GM12878 (cell line): Measurements from ENCODE around the gene CCDC57. TPM values are rescaled to one million over a fixed set of nuclear protein-coding genes. Genes with fewer than 3 reads are reported as not detected.

Source experiments
- ATAC-seq: fragments of 200-7000 bp; cut with Tn5 transposase; 3 replicates; pipeline ENCODE4 v1.9.1; 2020; ENCODE audit warnings: mild to moderate bottlenecking, moderate library complexity
- BruUV-seq: library from RNA; stranded (reverse); fragments of 400-500 nt; replicated peaks from 2 replicates; lab custom pipeline; 2021; lab: Mats Ljungman, UMichigan
- CTCF ChIA-PET: fragments of 300-600 bp; sonication (Branson Sonifier 250); formaldehyde crosslinking; extraction: SDS; loops from one replicate; lab custom pipeline; 2021; ENCODE audit warnings: inconsistent platforms; lab: Yijun Ruan, JAX
- POLR2A ChIA-PET: fragments of 350-600 bp; formaldehyde crosslinking; extraction: SDS; loops from one replicate; lab custom pipeline; 2021; ENCODE audit warnings: inconsistent platforms; lab: Charles Lee
- RAD21 ChIA-PET: fragments of 300-600 bp; sonication (Branson Sonifier 250); formaldehyde crosslinking; loops from one replicate; lab custom pipeline; 2023; ENCODE audit warnings: antibody characterized with exemption; ENCODE audit not compliant: unreplicated experiment; lab: Charles Lee
- SMC1A ChIA-PET: fragments of 300-600 bp; sonication (Branson Sonifier 250); formaldehyde crosslinking; loops from one replicate; lab custom pipeline; 2023; ENCODE audit not compliant: unreplicated experiment, uncharacterized antibody; lab: Charles Lee
- DNase-seq: peaks from one replicate; pipeline ENCODE4 v3.0.0-alpha.2; 2011; ENCODE audit warnings: low read depth, low spot score
- FAIRE-seq: peaks from 3 replicates; lab custom pipeline; 2011; peaks lifted over from hg19 to GRCh38; lab: Jason Lieb, UNC
- H2AFZ ChIP-seq: 2 replicates; pipeline ENCODE4 v1.6.0; 2011; ENCODE audit warnings: low read depth, low read length, control low read depth; ENCODE audit not compliant: control insufficient read depth
- H3K27ac ChIP-seq: 2 replicates; pipeline ENCODE4 v1.5.1; 2011; ENCODE audit warnings: control low read depth; ENCODE audit not compliant: control insufficient read depth, insufficient read depth
- H3K27me3 ChIP-seq, 2 experiments: replicated peaks in 1 of 2; 2 replicates each; pipeline versions ENCODE4 v1.6.0 to v1.6.1; 2011; ENCODE audit warnings: low read length in 1 of 2; ENCODE audit not compliant: control insufficient read depth in 2 of 2, insufficient read depth in 2 of 2
- H3K36me3 ChIP-seq, 2 experiments: 2 replicates each; pipeline ENCODE4 v1.5.1; 2011; ENCODE audit warnings: low read length in 1 of 2; ENCODE audit not compliant: control insufficient read depth in 2 of 2, insufficient read depth in 2 of 2
- H3K4me1 ChIP-seq: 2 replicates; pipeline ENCODE4 v1.6.1; 2011; ENCODE audit warnings: mild to moderate bottlenecking, low read length, moderate library complexity, mixed read lengths; ENCODE audit not compliant: control insufficient read depth, insufficient read depth
- H3K4me2 ChIP-seq: 2 replicates; pipeline ENCODE4 v1.6.0; 2011; ENCODE audit warnings: control low read depth; ENCODE audit not compliant: control insufficient read depth, insufficient read depth
- H3K4me3 ChIP-seq: fragments of 200-600 bp; sonication (generic); 2 replicates; pipeline ENCODE4 v1.5.1; 2016
- H3K79me2 ChIP-seq: 2 replicates; pipeline ENCODE4 v1.6.0; 2011; ENCODE audit warnings: low read length; ENCODE audit not compliant: control insufficient read depth, insufficient read depth
- H3K9ac ChIP-seq: 2 replicates; pipeline ENCODE4 v1.8.0; 2011; ENCODE audit warnings: low read length, control low read depth, mixed read lengths; ENCODE audit not compliant: control insufficient read depth, insufficient read depth
- H3K9me3 ChIP-seq: replicated peaks from 3 replicates; pipeline ENCODE4 v1.5.1; 2011; ENCODE audit warnings: mild to moderate bottlenecking, low read length; ENCODE audit not compliant: control insufficient read depth, insufficient read depth
- H4K20me1 ChIP-seq: 2 replicates; pipeline ENCODE4 v1.6.0; 2011; ENCODE audit not compliant: control insufficient read depth, insufficient read depth
- BHLHE40 ChIP-seq, 2 experiments: fragments of 450-650 bp in 1 of 2; IDR thresholded peaks; 2 replicates each; pipeline ENCODE4 v1.6.1; 2011 to 2017; ENCODE audit warnings: low read depth in 2 of 2, borderline replicate concordance in 1 of 2, improper control_type of control experiment in 1 of 2, low read length in 1 of 2, mild to moderate bottlenecking in 1 of 2
- CEBPB ChIP-seq, 2 experiments: fragments of 150-350 bp in 1 of 2; IDR thresholded peaks; 2 replicates each; pipeline ENCODE4 v1.6.1; 2012 to 2014; ENCODE audit warnings: low read depth in 2 of 2, low read length in 2 of 2, borderline replicate concordance in 1 of 2, inconsistent platforms in 1 of 2
- CREB1 ChIP-seq: IDR thresholded peaks from 2 replicates; pipeline ENCODE4 v1.6.1; 2012; ENCODE audit warnings: low read depth, mild to moderate bottlenecking, inconsistent platforms
- HCFC1 ChIP-seq: fragments of 150-350 bp; IDR thresholded peaks from 2 replicates; pipeline ENCODE4 v1.6.1; 2014; ENCODE audit warnings: low read length
- NBN ChIP-seq: fragments of 450-650 bp; IDR thresholded peaks from 2 replicates; pipeline ENCODE4 v1.6.1; 2016
- POLR2A ChIP-seq: IDR thresholded peaks from 2 replicates; pipeline ENCODE4 v1.6.1; 2011; ENCODE audit warnings: low read depth, mild to moderate bottlenecking, low read length
- POU2F2 ChIP-seq: IDR thresholded peaks from 3 replicates; pipeline ENCODE4 v1.6.1; 2011; ENCODE audit warnings: low read depth, mild to moderate bottlenecking, low read length, borderline replicate concordance
- ZNF24 ChIP-seq: fragments of 450-650 bp; IDR thresholded peaks from 2 replicates; pipeline ENCODE4 v1.6.1; 2017; ENCODE audit warnings: antibody characterized with exemption, mild to moderate bottlenecking
- ZNF622 ChIP-seq: fragments of 450-650 bp; IDR thresholded peaks from 2 replicates; pipeline ENCODE4 v1.6.1; 2017; ENCODE audit warnings: mild to moderate bottlenecking, inconsistent platforms
- WGBS: methylation state at CpG from one replicate; pipeline ENCODE4 v1.1.6; 2016; ENCODE audit warnings: low lambda C conversion rate; ENCODE audit not compliant: insufficient replicate concordance, insufficient coverage; ENCODE audit errors: missing lambda C conversion rate; 5-methylcytosine and 5-hydroxymethylcytosine counted together
- in situ Hi-C: fragments of 300-500 bp; cut with MboI; formaldehyde crosslinking; loops from 9 replicates; pipeline ENCODE4 v1.14.3; 2018; ENCODE audit warnings: mixed read lengths
- intact Hi-C: fragments of 100-400 bp; cut with micrococcal nuclease; formaldehyde crosslinking; loops from one replicate; pipeline ENCODE4 v1.14.2; 2022; ENCODE audit not compliant: unreplicated experiment
- polyA plus RNA-seq, 11 experiments: library from polyadenylated mRNA; depleted of rRNA in 4 of 11; unstranded in 6 of 11; stranded (reverse) in 5 of 11; fragments of >200 nt; fragmentation: Nextera tagmentation in 4 of 11; fragmentation: Illumina TruSeq in 1 of 11; extraction: Ambion mirVana in 4 of 11; extraction: Trizol in 1 of 11; gene quantifications; 1 replicate in 1 of 11; 2 replicates in 10 of 11; pipeline versions ENCODE4 v1.2.1 to v1.2.3, GENCODE V29; 2011 to 2016; ENCODE audit warnings: inconsistent platforms in 2 of 11, missing spikeins in 2 of 11, low read depth in 1 of 11
- total RNA-seq, 4 experiments: library from RNA; depleted of rRNA in 3 of 4; stranded (reverse); fragments of >200 nt in 3 of 4; fragmentation: Illumina TruSeq in 1 of 4; extraction: Trizol in 1 of 4; gene quantifications; 2 replicates each; pipeline versions ENCODE4 v1.2.1 to v1.2.3, GENCODE V29; 2013 to 2021
- TF ChIP-seq, protein P1 (sequence below): IDR thresholded peaks from 2 replicates; pipeline ENCODE4 v1.6.1; 2012; ENCODE audit warnings: low read depth, low read length, improper control_type of control experiment
- TF ChIP-seq, protein P2 (sequence below): IDR thresholded peaks from 2 replicates; pipeline ENCODE4 v1.6.1; 2012; ENCODE audit warnings: low read depth, low read length, improper control_type of control experiment
- TF ChIP-seq, protein P3 (sequence below): fragments of 450-650 bp; IDR thresholded peaks from 2 replicates; pipeline ENCODE4 v1.6.1; 2016; ENCODE audit warnings: mild to moderate bottlenecking

The CCDC57 gene
- total and polyA plus RNA-seq, 10 of the 15 experiments (the other 5 are each of a cell fraction or from before 2014, with no cell fraction given) = 5.4 to 123 (median 45.8) TPM

DNA sequence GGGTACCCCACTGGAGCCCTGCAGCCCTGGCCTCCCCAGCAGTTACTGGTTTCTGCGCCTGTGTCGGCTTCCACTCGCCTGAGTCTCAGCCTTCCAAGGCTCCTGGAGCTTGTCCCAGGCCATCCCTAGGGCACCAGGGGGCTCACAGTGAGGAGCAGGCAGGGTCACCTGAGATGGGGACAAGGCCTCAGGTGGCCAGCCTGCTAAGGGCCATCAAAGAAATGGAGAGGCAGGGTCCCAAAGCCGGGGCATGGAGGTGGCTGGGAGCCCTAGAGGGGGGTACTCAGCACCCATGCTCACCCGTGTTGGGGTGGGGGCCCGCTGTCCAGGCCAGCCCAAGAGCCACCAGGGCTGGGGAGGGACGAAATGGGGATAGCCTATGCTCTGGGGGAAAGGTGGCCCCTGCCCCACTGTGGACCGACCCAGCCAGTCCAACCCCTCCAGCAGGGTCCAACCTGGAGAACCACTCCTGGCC lies 115.9 kb downstream of the CCDC57 start:
- peaks cover 17% of the 10 kb centered on the region for H3K4me1 ChIP-seq
- H3K4me3 ChIP-seq = peak overlapping the region; percentile 92
- RAD21 ChIA-PET = no interaction called here
- 26% methylated on average over 8 of the region's 8 CpGs for WGBS
- BruUV-seq = no TSS peak
- peak overlapping the region; percentile 93 for H3K9ac ChIP-seq
- H2AFZ ChIP-seq = no peak overlapping the region
- no peaks in the 10 kb centered on the region; the same call in 1 of the 2 replicates for H4K20me1 ChIP-seq
- POLR2A ChIA-PET = interaction anchor here (0.9 kb wide), 1 partner anchor 10 kb away, joined by 3 read pairs; no protein-coding TSS in a partner anchor
- SMC1A ChIA-PET = no interaction called here
- TF ChIP-seq POU2F2 = no peak
- TF ChIP-seq, protein P1, sequence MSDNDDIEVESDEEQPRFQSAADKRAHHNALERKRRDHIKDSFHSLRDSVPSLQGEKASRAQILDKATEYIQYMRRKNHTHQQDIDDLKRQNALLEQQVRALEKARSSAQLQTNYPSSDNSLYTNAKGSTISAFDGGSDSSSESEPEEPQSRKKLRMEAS = no peak
- peak; percentile 15 for TF ChIP-seq POLR2A
- intact Hi-C loops (loop anchor here (5.0 kb wide), 2 partner anchors 44 to 59 kb away; partner anchors contain the start of genes DCXR, GPS1 and RFNG), in situ Hi-C loops (no loop called here)
- H3K79me2 ChIP-seq = peaks cover 47% of the 10 kb centered on the region
- no peaks in the 10 kb centered on the region for H3K9me3 ChIP-seq
- FAIRE-seq (no peak), ATAC-seq (no peak), DNase-seq (no peak)
- peak overlapping the region; percentile 84 for H3K27ac ChIP-seq
- H3K36me3 ChIP-seq = peaks cover 9 to 31% of the 10 kb centered on the region in 2 experiments
- H3K4me2 ChIP-seq = peak overlapping the region; percentile 87
- H3K27me3 ChIP-seq = no peaks in the 10 kb centered on the region
- CTCF ChIA-PET = interaction anchor here (1.3 kb wide), 1 partner anchor 30 kb away, joined by 3 read pairs; no protein-coding TSS in a partner anchor

DNA sequence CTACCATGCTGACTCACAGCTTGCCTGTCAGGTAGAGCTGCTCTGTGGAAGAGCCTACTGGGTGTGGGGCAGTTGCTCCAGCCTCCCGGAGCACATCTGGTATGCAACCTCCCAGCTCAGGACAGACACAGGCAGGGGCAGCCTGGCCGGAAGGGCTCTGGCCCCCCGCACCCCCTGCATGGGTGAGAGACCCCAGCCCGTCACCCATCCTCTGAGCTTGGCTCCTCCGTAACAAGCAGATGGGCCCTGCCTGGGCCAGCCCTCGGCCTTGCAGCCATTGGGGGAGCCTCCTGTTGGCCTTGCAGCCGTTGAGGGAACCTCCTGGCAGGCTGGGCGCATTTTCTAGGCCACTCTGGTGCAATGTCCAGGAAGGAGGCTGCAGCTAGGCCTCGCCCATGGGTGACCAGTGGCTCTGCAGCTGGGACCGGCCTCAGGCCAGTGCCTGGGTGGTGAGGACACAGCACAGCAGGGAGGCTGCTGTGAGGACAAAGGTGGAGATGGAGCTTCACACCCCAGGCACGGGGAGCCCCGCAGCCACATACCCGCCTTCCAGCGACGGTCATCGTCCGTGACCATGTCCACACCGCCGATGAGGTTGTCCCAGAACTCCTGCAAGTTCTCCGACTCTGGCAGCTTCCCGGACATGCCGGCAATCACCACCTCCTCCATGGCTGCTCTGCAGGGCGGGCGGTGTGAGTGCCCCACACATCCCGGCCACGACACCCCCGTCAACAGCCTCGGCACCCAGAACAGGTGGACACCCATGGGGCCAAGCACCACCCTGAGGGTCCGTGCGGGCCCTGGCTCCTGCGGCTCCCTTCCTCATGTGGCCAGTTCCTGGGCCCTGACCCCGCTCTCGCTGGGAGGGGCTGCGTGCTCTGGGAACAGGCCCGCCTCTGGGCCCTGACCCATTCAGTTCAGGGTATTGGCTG lies 116.6 kb downstream of the CCDC57 start:
- Histone ChIP-seq H3K4me2 (peak overlapping the region; percentile 87), H4K20me1 (no peaks in the 10 kb centered on the region; the same call in 1 of the 2 replicates), H3K27me3 (no peaks in the 10 kb centered on the region), H3K9ac (peak overlapping the region; percentile 93), H3K27ac (peak overlapping the region; percentile 18; the same call in 1 of the 2 replicates), H3K36me3 (peaks cover 12 to 35% of the 10 kb centered on the region in 2 experiments), H3K9me3 (no peaks in the 10 kb centered on the region), H2AFZ (no peak overlapping the region), H3K79me2 (peaks cover 47% of the 10 kb centered on the region), H3K4me1 (peaks cover 17% of the 10 kb centered on the region), H3K4me3 (peak overlapping the region; percentile 92)
- no peak for ATAC-seq
- in situ Hi-C loops = no loop called here
- CTCF ChIA-PET = interaction anchor here (1.3 kb wide), 1 partner anchor 29 kb away, joined by 3 read pairs; no protein-coding TSS in a partner anchor
- no TSS peak for BruUV-seq
- 94% methylated on average over 35 of the region's 35 CpGs for WGBS
- RAD21 ChIA-PET = no interaction called here
- SMC1A ChIA-PET = no interaction called here
- no peak for DNase-seq
- no peak for FAIRE-seq
- intact Hi-C loops = loop anchor here (5.0 kb wide), 2 partner anchors 44 to 59 kb away; partner anchors contain the start of genes DCXR, GPS1 and RFNG
- POLR2A ChIA-PET = interaction anchor here (0.5 to 1.1 kb wide), 4 partner anchors 10 to 238 kb away, joined by 3 to 7 read pairs (median 6); no protein-coding TSS in a partner anchor
- no peak for TF ChIP-seq BHLHE40 (IDR thresholded peaks at IDR 0.05; ENCODE audit: borderline replicate concordance in 1 of 2, low read depth in 2 of 2, low read length in 1 of 2)
- TF ChIP-seq NBN = no peak
- TF ChIP-seq, protein P2, sequence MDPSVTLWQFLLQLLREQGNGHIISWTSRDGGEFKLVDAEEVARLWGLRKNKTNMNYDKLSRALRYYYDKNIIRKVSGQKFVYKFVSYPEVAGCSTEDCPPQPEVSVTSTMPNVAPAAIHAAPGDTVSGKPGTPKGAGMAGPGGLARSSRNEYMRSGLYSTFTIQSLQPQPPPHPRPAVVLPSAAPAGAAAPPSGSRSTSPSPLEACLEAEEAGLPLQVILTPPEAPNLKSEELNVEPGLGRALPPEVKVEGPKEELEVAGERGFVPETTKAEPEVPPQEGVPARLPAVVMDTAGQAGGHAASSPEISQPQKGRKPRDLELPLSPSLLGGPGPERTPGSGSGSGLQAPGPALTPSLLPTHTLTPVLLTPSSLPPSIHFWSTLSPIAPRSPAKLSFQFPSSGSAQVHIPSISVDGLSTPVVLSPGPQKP = no peak
- TF ChIP-seq HCFC1 = no peak
- no peak for TF ChIP-seq CEBPB (IDR thresholded peaks at IDR 0.05; ENCODE audit: borderline replicate concordance in 1 of 2, low read depth in 2 of 2, low read length in 2 of 2)
- no peak for TF ChIP-seq ZNF24
- TF ChIP-seq POLR2A = peak; percentile 33; the same call in 1 of the 2 replicates
- TF ChIP-seq, protein P3, sequence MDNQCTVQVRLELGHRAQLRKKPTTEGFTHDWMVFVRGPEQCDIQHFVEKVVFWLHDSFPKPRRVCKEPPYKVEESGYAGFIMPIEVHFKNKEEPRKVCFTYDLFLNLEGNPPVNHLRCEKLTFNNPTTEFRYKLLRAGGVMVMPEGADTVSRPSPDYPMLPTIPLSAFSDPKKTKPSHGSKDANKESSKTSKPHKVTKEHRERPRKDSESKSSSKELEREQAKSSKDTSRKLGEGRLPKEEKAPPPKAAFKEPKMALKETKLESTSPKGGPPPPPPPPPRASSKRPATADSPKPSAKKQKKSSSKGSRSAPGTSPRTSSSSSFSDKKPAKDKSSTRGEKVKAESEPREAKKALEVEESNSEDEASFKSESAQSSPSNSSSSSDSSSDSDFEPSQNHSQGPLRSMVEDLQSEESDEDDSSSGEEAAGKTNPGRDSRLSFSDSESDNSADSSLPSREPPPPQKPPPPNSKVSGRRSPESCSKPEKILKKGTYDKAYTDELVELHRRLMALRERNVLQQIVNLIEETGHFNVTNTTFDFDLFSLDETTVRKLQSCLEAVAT = peak; percentile 59
- no peak for TF ChIP-seq ZNF622
- TF ChIP-seq CREB1 = no peak
